ENCODE data around the gene LRBA.

DNA sequence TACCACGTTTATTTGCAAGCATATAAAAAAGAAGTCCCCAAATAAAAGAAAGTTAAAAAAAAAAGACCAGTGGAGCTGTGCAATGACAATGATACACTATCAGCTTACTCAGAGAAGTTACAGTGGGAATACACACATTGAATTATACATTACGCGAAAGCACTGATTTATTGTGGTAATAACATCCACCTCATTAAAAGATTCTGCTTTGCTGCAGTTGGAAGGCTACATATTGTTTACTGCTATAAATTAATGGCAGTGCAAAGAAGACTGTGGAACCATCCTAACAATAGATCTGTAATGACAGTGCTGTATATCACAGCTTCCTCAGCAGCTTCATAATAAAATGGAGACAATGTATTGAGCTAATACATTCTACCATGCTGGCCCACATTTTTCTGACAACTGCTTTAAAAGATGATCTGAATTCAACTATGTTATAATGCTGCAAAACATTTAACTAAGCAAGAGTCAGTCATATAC is 575.6 kb downstream of the LRBA start:
- TF ChIP-seq, protein P1, sequence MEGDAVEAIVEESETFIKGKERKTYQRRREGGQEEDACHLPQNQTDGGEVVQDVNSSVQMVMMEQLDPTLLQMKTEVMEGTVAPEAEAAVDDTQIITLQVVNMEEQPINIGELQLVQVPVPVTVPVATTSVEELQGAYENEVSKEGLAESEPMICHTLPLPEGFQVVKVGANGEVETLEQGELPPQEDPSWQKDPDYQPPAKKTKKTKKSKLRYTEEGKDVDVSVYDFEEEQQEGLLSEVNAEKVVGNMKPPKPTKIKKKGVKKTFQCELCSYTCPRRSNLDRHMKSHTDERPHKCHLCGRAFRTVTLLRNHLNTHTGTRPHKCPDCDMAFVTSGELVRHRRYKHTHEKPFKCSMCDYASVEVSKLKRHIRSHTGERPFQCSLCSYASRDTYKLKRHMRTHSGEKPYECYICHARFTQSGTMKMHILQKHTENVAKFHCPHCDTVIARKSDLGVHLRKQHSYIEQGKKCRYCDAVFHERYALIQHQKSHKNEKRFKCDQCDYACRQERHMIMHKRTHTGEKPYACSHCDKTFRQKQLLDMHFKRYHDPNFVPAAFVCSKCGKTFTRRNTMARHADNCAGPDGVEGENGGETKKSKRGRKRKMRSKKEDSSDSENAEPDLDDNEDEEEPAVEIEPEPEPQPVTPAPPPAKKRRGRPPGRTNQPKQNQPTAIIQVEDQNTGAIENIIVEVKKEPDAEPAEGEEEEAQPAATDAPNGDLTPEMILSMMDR (IDR thresholded peaks at IDR 0.05) = no peak
- no peak for TF ChIP-seq POLR2A (IDR thresholded peaks at IDR 0.05)
- no peak for TF ChIP-seq EP300 (IDR thresholded peaks at IDR 0.05)

Data from ovary (tissue), 3 donors.